Femur (tissue), 1 donor: Measurements from ENCODE around the gene IL9R.
"Not testable (repeated sequence)": the region's sequence is repeated elsewhere in the genome, so short reads cannot be mapped to it uniquely, and the experiment has no call there.

ENCODE experiments used
- DNase-seq: peaks from one replicate; pipeline ENCODE4 v3.0.0-alpha.2; 2017

Gene IL9R

DNA sequence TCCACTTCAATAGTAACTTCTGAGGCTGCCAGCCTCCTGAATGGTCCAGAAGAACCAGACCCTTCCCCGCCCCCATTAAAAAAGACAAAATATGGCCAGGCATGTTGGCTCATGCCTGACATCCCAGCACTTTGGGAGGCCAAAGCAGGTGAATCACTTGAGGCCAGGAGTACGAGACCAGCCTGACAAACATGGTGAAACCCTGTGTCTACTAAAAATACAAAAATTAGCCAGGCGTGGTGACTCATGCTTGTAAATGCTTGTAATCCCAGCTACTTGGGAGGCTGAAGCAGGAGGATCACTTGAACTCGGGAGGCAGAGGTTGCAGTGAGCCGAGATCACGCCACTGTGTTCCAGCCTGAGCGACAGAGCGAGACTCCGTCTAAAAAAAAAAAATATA lies 2.3 kb downstream of the IL9R start:
- DNase-seq, result not testable (repeated sequence)

GRCh38 chrX:156000361-156000926 lies 2.9 kb downstream of the IL9R start:
- DNase-seq, result no peak

DNA sequence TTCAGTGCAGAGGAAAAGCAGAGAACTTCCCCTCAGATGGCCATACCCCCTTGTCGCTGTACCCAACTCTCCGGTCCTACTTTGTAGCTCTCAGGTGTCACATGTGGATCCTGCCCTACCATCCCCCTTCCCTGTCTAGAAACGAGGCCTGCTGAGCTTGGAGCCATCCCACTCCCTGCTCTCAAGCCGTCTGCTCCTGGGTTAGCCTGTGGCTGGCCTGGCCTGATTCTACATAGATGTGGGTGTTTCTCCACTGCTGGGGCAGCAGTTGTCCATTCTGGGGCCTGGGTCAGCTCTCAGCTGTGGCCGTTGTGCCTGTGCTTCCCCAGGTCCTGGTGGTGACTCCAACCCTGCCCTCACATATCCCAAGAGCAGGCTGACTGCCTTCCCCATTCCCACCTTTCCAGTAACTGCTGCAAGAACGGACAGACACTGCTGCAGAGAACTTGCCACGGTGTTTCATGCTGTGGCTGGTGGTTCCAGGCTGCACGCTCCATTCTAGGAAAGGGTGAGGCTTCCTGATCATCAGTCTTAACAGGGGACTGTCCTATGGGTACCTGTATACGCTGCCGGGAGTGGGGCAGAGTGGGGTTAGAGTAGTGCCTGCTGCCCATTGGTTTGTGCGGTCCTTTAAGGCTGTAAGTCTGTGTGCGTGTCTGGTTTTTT lies 3.6 kb downstream of the IL9R start:
- DNase-seq, result no peak

DNA sequence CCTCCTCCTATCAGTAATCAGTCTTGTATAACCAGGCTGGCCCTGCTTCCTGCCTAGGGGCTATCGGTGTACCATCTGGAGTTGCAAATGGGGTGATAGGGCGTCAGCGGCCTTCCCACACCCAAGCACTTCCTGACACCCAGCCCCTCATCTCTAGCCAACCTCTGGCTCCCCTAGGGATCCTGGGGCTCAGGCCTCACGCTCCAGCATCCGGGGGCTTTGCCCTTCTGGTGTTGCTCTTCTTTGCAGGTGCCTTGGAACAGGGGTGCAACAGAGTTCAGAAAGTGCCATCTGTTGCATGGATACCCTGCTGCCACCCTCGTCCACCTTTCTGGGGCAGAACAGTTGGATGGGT lies 4.1 kb downstream of the IL9R start:
- no peak for DNase-seq

DNA sequence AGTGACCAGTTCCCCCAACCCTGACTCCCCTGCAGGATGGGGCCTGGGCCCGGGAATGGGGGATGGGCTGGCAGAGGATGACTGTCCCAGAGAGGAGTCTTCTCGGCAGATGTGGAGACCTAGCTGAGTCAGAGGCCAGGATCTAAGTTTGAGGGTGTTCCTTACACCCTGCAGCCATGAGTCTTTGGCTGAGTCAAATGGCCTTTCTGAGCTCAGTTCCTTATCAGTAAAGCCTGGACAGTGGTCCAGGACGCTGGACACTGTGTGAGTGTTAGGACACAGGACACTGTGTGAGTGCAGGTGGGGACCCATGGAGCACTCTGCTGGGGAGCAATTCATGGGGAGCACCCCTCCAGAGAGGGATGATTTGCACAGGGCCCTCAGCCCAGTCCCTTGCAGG lies 5.0 kb downstream of the IL9R start:
- no peak for DNase-seq

DNA sequence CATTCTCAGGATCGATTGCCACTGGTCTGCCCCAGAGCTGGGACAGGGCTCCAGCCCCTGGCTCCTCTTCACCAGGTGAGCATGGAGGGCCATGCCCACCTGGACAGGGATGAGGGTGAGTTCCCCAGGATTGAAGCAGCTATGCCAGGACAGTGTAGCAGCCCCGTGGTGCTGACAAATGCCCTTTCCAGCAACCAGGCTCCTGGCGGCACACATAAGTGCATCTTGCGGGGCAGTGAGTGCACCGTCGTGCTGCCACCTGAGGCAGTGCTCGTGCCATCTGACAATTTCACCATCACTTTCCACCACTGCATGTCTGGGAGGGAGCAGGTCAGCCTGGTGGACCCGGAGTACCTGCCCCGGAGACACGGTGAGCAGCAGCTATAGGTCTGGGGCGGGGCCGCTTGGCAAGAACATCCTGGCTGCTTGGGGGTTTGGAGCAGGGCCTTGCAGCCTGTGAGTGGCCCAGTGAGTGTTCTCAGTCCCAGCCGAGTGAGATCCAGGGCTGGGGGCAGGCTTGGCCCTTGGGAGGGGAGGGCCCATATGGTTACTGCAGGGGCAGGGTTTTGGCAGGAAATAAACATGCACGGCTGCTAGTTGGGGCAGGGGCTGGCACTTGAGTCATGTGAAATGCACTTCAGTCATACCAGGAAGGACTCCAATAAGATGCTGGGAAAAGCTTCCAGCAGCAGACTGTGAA lies 6.1 kb downstream of the IL9R start:
- DNase-seq, result no peak

DNA sequence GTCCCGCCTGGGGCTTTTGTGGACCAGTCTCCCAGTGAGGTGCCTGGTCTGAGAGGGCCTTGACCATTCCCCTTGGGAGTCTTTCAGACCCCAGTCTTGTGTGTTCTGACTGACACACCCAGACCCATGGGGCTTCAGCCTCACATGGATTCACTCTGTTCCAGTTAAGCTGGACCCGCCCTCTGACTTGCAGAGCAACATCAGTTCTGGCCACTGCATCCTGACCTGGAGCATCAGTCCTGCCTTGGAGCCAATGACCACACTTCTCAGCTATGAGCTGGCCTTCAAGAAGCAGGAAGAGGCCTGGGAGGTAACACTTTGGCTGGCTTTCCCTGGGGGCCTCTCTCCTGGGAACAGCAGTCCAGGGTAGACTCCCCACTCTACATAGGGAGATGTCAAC lies 6.8 kb downstream of the IL9R start:
- no peak for DNase-seq

DNA sequence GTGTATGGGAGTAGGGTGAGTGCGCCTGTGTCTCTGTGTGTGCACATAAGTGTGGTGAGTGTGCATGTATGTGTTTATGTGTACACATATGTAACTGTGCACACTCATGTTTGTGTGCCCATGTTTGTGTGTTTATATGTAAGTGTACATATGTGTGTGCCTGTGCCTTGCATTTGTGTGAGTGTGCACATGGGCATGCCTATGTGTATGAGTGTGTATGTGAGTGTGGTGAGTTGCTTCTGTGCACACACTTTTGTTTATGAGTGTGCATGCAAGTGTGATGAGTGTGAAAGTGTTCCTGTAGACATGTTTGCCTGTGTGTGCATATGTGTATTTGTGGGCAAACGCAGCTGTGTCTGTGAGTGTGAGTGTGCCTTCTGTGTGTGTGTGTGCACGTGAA lies 7.2 kb downstream of the IL9R start:
- no peak for DNase-seq

GRCh38 chrX:156005144-156005543 lies 7.6 kb downstream of the IL9R start:
- DNase-seq, result no peak

GRCh38 chrX:156006468-156006867 lies 9.0 kb downstream of the IL9R start:
- not testable (repeated sequence) for DNase-seq

DNA sequence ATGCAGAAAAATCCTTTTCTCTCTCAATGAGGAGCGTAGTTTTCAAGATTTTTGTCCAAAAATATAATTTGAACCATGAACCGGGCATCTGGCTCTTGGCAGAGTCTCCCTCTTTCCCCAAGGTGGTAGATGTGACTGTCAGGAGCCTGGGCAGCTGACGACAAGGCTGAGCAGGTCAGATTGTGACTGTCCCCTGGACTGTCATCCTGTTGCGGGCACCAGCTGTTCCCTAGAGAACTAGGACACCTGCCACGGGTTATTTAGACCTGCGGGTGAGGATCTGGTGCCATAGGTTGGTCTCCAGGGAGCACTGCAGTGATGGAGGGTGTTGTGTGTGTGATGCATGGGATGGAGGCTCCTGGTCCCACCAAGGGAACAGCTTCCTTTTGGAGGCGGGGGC lies 10.9 kb downstream of the IL9R start:
- not testable (repeated sequence) for DNase-seq

DNA sequence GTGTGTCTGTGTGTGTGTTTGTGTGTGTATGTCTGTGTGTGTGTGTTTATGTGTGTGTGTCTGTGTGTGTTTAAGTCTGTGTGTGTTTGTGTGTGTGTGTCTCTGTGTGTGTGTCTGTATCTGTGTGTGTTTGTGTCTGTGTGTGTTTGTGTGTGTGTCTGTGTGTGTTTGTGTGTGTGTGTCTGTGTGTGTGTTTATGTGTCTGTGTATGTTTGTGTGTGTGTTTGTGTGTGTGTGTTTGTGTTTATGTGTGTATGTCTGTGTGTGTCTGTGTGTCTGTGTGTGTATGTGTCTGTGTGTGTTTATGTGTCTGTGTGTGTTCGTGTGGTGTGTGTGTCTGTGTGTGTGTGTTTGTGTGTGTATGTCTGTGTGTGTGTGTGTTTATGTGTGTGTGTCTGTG lies 11.4 kb downstream of the IL9R start:
- DNase-seq, result no peak

GRCh38 chrX:156009691-156010090 lies 12.2 kb downstream of the IL9R start:
- DNase-seq, result not testable (repeated sequence)

- DNase-seq, result not testable (repeated sequence)
Observed at GRCh38 chrX:156013286-156013953, 15.9 kb downstream of the IL9R start.

DNA sequence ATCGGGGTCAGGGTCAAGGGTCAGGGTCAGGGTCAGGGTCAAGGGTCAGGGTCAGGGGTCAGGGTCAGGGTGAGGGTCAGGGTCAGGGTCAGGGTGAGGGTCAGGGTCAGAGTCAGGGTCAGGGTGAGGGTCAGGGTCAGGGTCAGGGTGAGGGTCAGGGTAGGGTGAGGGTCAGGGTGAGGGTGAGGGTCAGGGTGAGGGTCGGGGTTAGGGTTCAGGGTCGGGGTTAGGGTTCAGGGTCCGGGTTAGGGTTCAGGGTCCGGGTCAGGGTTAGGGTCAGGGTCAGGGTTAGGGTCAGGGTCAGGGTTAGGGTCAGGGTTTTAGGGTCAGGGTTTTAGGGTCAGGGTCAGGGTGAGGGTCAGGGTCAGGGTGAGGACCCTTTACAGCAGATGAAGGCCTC lies 22.4 kb downstream of the IL9R start:
- not testable (repeated sequence) for DNase-seq

- not testable (repeated sequence) for DNase-seq
Observed at GRCh38 chrX:156023002-156023401, 25.5 kb downstream of the IL9R start.

- not testable (repeated sequence) for DNase-seq
Observed at GRCh38 chrX:156024949-156025492, 27.5 kb downstream of the IL9R start.

DNA sequence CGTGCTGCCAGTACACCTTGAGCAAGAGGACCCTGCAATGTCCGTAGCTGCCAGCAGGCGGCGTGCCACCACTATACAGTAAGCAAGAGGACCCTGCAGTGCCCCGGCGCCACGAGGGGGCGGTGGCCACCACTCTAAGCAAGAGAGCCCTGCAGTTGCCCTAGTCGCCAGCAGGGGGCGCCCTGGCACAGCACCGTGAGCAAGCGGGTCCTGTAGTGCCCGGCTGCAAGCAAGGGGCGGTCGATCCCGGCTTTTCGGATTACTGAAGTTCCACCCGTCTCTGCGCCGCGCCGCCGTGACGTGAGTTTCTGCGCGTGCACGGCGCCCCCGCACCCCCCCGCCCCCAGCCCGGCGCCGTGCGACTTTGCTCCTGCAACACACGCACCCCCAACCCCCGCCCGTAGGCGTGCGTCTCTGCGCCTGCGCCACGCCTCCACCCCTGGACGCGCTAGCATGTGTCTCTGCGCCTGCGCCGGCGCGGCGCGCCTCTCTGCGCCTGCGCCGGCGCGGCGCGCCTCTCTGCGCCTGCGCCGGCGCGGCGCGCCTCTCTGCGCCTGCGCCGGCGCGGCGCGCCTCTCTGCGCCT lies 31.2 kb downstream of the IL9R start:
- not testable (repeated sequence) for DNase-seq

DNA sequence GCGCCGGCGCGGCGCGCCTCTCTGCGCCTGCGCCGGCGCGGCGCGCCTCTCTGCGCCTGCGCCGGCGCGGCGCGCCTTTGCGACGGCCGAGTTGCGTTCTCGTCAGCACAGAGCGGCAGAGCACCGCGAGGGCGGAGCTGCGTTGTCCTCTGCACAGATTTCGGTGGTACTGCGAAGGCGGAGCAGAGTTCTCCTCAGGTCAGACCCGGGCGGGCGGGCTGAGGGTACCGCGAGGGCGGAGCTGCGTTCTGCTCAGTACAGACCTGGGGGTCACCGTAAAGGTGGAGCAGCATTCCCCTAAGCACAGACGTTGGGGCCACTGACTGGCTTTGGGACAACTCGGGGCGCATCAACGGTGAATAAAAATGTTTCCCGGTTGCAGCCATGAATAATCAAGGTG lies 31.8 kb downstream of the IL9R start:
- DNase-seq, result not testable (repeated sequence)

- not testable (repeated sequence) for DNase-seq
Observed at GRCh38 chrX:156029707-156030442, 32.4 kb downstream of the IL9R start.

GRCh38 chrX:156030474-156030873 lies 33.0 kb downstream of the IL9R start:
- not testable (repeated sequence) for DNase-seq
